Measurements from ENCODE around the gene ACOT8.
"Not testable (repeated sequence)": the region's sequence is repeated elsewhere in the genome, so short reads cannot be mapped to it uniquely, and the experiment has no call there.

ACOT8 gene

GRCh38 chr20:45880988-45881788 lies 24.0 kb upstream of the ACOT8 start, which contains the start of gene ZSWIM1:
ZSWIM1 (plus strand) TSS chr20:45881227; CDS start chr20:45882593, 1,366 bp downstream.
- Histone ChIP-seq H3K36me3 (ENCODE audit: control insufficient read depth, insufficient read depth, low read length) (peaks cover 16% of the 10 kb centered on the region), H3K9ac (ENCODE audit: low read length) (peak within 1 kb of the TSS; percentile 92), H3K9me3 (ENCODE audit: control insufficient read depth, low read length) (no peaks in the 10 kb centered on the region), H3K27me3 (ENCODE audit: control insufficient read depth, insufficient read depth, low read length) (no peaks in the 10 kb centered on the region), H3K4me1 (ENCODE audit: control insufficient read depth, insufficient read depth, low read length) (no peaks in the 10 kb centered on the region), H3K4me3 (ENCODE audit: low read length) (peak within 1 kb of the TSS; percentile 89)

GRCh38 chr20:45878076-45878761 lies 21.0 kb upstream of the ACOT8 start:
- H3K9ac ChIP-seq (ENCODE audit: low read length): no peak overlapping the region
- peaks cover 13% of the 10 kb centered on the region for H3K36me3 ChIP-seq (ENCODE audit: control insufficient read depth, insufficient read depth, low read length)
- no peaks in the 10 kb centered on the region for H3K27me3 ChIP-seq (ENCODE audit: control insufficient read depth, insufficient read depth, low read length)
- H3K9me3 ChIP-seq (ENCODE audit: control insufficient read depth, low read length): no peaks in the 10 kb centered on the region
- H3K4me1 ChIP-seq (ENCODE audit: control insufficient read depth, insufficient read depth, low read length): no peaks in the 10 kb centered on the region
- no peak overlapping the region for H3K4me3 ChIP-seq (ENCODE audit: low read length)

GRCh38 chr20:45874576-45874975 lies 17.4 kb upstream of the ACOT8 start:
- Histone ChIP-seq H3K9me3 (ENCODE audit: control insufficient read depth, low read length) (no peaks in the 10 kb centered on the region), H3K4me3 (ENCODE audit: low read length) (no peak overlapping the region), H3K27me3 (ENCODE audit: control insufficient read depth, insufficient read depth, low read length) (no peaks in the 10 kb centered on the region), H3K9ac (ENCODE audit: low read length) (no peak overlapping the region), H3K36me3 (ENCODE audit: control insufficient read depth, insufficient read depth, low read length) (peaks cover 9% of the 10 kb centered on the region), H3K4me1 (ENCODE audit: control insufficient read depth, insufficient read depth, low read length) (no peaks in the 10 kb centered on the region)

- H3K4me1 ChIP-seq (ENCODE audit: control insufficient read depth, insufficient read depth, low read length); H3K27me3 ChIP-seq (ENCODE audit: control insufficient read depth, insufficient read depth, low read length); H3K9ac ChIP-seq (ENCODE audit: low read length); H3K36me3 ChIP-seq (ENCODE audit: control insufficient read depth, insufficient read depth, low read length); H3K4me3 ChIP-seq (ENCODE audit: low read length); H3K9me3 ChIP-seq (ENCODE audit: control insufficient read depth, low read length): not testable (repeated sequence)
Observed at GRCh38 chr20:45874104-45874481, 16.9 kb upstream of the ACOT8 start.

- H3K36me3 ChIP-seq (ENCODE audit: control insufficient read depth, insufficient read depth, low read length): peaks cover 9% of the 10 kb centered on the region
- H3K9me3 ChIP-seq (ENCODE audit: control insufficient read depth, low read length): no peaks in the 10 kb centered on the region
- H3K9ac ChIP-seq (ENCODE audit: low read length): no peak overlapping the region
- H3K27me3 ChIP-seq (ENCODE audit: control insufficient read depth, insufficient read depth, low read length): no peaks in the 10 kb centered on the region
- no peaks in the 10 kb centered on the region for H3K4me1 ChIP-seq (ENCODE audit: control insufficient read depth, insufficient read depth, low read length)
- H3K4me3 ChIP-seq (ENCODE audit: low read length): no peak overlapping the region
Observed at GRCh38 chr20:45873409-45874103, 16.4 kb upstream of the ACOT8 start.

- Histone ChIP-seq H3K36me3 (ENCODE audit: control insufficient read depth, insufficient read depth, low read length) (peaks cover 5% of the 10 kb centered on the region), H3K9me3 (ENCODE audit: control insufficient read depth, low read length) (no peaks in the 10 kb centered on the region), H3K9ac (ENCODE audit: low read length) (no peak overlapping the region), H3K4me1 (ENCODE audit: control insufficient read depth, insufficient read depth, low read length) (peaks cover under 1% of the 10 kb centered on the region), H3K4me3 (ENCODE audit: low read length) (no peak overlapping the region), H3K27me3 (ENCODE audit: control insufficient read depth, insufficient read depth, low read length) (no peaks in the 10 kb centered on the region)
Observed at GRCh38 chr20:45872626-45873025, 15.4 kb upstream of the ACOT8 start.

- no peaks in the 10 kb centered on the region for H3K9me3 ChIP-seq (ENCODE audit: control insufficient read depth, low read length)
- H3K4me1 ChIP-seq (ENCODE audit: control insufficient read depth, insufficient read depth, low read length): peaks cover 5% of the 10 kb centered on the region
- no peaks in the 10 kb centered on the region for H3K36me3 ChIP-seq (ENCODE audit: control insufficient read depth, insufficient read depth, low read length)
- H3K27me3 ChIP-seq (ENCODE audit: control insufficient read depth, insufficient read depth, low read length): no peaks in the 10 kb centered on the region
- no peak overlapping the region for H3K4me3 ChIP-seq (ENCODE audit: low read length)
- no peak overlapping the region for H3K9ac ChIP-seq (ENCODE audit: low read length)
Observed at GRCh38 chr20:45867819-45868176, 10.6 kb upstream of the ACOT8 start.

GRCh38 chr20:45867136-45867818 lies 10.1 kb upstream of the ACOT8 start:
- Histone ChIP-seq H3K4me3 (ENCODE audit: low read length) (no peak overlapping the region), H3K9me3 (ENCODE audit: control insufficient read depth, low read length) (no peaks in the 10 kb centered on the region), H3K36me3 (ENCODE audit: control insufficient read depth, insufficient read depth, low read length) (no peaks in the 10 kb centered on the region), H3K9ac (ENCODE audit: low read length) (no peak overlapping the region), H3K27me3 (ENCODE audit: control insufficient read depth, insufficient read depth, low read length) (no peaks in the 10 kb centered on the region), H3K4me1 (ENCODE audit: control insufficient read depth, insufficient read depth, low read length) (peaks cover 5% of the 10 kb centered on the region)

- Histone ChIP-seq H3K9me3 (ENCODE audit: control insufficient read depth, low read length) (no peaks in the 10 kb centered on the region), H3K4me3 (ENCODE audit: low read length) (no peak overlapping the region), H3K36me3 (ENCODE audit: control insufficient read depth, insufficient read depth, low read length) (no peaks in the 10 kb centered on the region), H3K4me1 (ENCODE audit: control insufficient read depth, insufficient read depth, low read length) (peaks cover 8% of the 10 kb centered on the region), H3K9ac (ENCODE audit: low read length) (no peak overlapping the region), H3K27me3 (ENCODE audit: control insufficient read depth, insufficient read depth, low read length) (no peaks in the 10 kb centered on the region)
Observed at GRCh38 chr20:45866454-45866853, 9.3 kb upstream of the ACOT8 start.

GRCh38 chr20:45863543-45864470 lies 6.6 kb upstream of the ACOT8 start:
- Histone ChIP-seq H3K4me3 (ENCODE audit: low read length) (no peak overlapping the region), H3K4me1 (ENCODE audit: control insufficient read depth, insufficient read depth, low read length) (peaks cover 17% of the 10 kb centered on the region), H3K27me3 (ENCODE audit: control insufficient read depth, insufficient read depth, low read length) (no peaks in the 10 kb centered on the region), H3K36me3 (ENCODE audit: control insufficient read depth, insufficient read depth, low read length) (no peaks in the 10 kb centered on the region), H3K9me3 (ENCODE audit: control insufficient read depth, low read length) (no peaks in the 10 kb centered on the region), H3K9ac (ENCODE audit: low read length) (no peak overlapping the region)

Measured in mucosa of stomach (tissue), 1 donor.